GM12878 (cell line): Measurements from ENCODE around the gene BRF1.

Experiments
- CBFB ChIP-seq: IDR thresholded peaks from 2 replicates; pipeline ENCODE4 v1.6.1; 2016; ENCODE audit warnings: antibody characterized with exemption, low read depth
- CBX3 ChIP-seq: fragments of 200-600 bp; sonication (generic); IDR thresholded peaks from 2 replicates; pipeline ENCODE4 v1.6.1; 2016; ENCODE audit warnings: low read depth, borderline replicate concordance
- CTCF ChIP-seq, 3 experiments: IDR thresholded peaks in 2 of 3; conservative IDR thresholded peaks in 1 of 3; 2 replicates each; pipeline ENCODE4 v1.5.1; 2011; ENCODE audit warnings: low read depth in 3 of 3, low read length in 3 of 3, mild to moderate bottlenecking in 3 of 3, control low read depth in 2 of 3, moderate library complexity in 2 of 3, inconsistent platforms in 1 of 3, mixed read lengths in 1 of 3; ENCODE audit not compliant: control insufficient read depth in 2 of 3, insufficient read depth in 1 of 3; ENCODE audit errors: extremely low read depth in 1 of 3
- DPF2 ChIP-seq: fragments of 450-650 bp; IDR thresholded peaks from 2 replicates; pipeline ENCODE4 v1.6.1; 2017; ENCODE audit warnings: mild to moderate bottlenecking
- EZH2 ChIP-seq: IDR thresholded peaks from 2 replicates; pipeline ENCODE4 v1.6.1; 2012; ENCODE audit warnings: low read depth, mild to moderate bottlenecking, control low read depth, inconsistent platforms, low read length, borderline replicate concordance; ENCODE audit not compliant: control insufficient read depth
- FOXK2 ChIP-seq: fragments of 450-650 bp; IDR thresholded peaks from 2 replicates; pipeline ENCODE4 v1.6.1; 2017; ENCODE audit warnings: mild to moderate bottlenecking, moderate library complexity
- GATAD2B ChIP-seq: fragments of 450-650 bp; conservative IDR thresholded peaks from 2 replicates; pipeline ENCODE4 v1.6.1; 2017; ENCODE audit warnings: low read depth, mild to moderate bottlenecking, moderate library complexity
- NFYB ChIP-seq: IDR thresholded peaks from 2 replicates; pipeline ENCODE4 v1.6.1; 2011; ENCODE audit warnings: low read depth, mild to moderate bottlenecking, low read length, improper control_type of control experiment, moderate library complexity; ENCODE audit not compliant: insufficient read depth
- POLR2A ChIP-seq: IDR thresholded peaks from 2 replicates; pipeline ENCODE4 v1.6.1; 2011; ENCODE audit warnings: low read depth, mild to moderate bottlenecking, low read length
- RCOR1 ChIP-seq: conservative IDR thresholded peaks from 2 replicates; pipeline ENCODE4 v1.6.1; 2012; ENCODE audit warnings: low read depth, low read length, improper control_type of control experiment
- SMC3 ChIP-seq: IDR thresholded peaks from 2 replicates; pipeline ENCODE4 v1.6.1; 2011; ENCODE audit warnings: low read length, improper control_type of control experiment, borderline replicate concordance
- ZNF207 ChIP-seq: fragments of 450-650 bp; IDR thresholded peaks from 2 replicates; pipeline ENCODE4 v1.6.1; 2014; ENCODE audit warnings: antibody characterized with exemption, mild to moderate bottlenecking, borderline replicate concordance

GRCh38 chr14:105348945-105349699 is 48.3 kb upstream of the BRF1 start:
- no peak for TF ChIP-seq FOXK2
- no peak for TF ChIP-seq CTCF (IDR thresholded peaks at IDR 0.05 in 2 of 3, conservative IDR thresholded peaks at IDR 0.05 in 1 of 3; ENCODE audit: control insufficient read depth in 2 of 3, extremely low read depth in 1 of 3, insufficient read depth in 1 of 3, low read depth in 3 of 3, low read length in 3 of 3)
- TF ChIP-seq CBX3, result no peak
- TF ChIP-seq POLR2A, result no peak
- no peak for TF ChIP-seq EZH2
- TF ChIP-seq SMC3, result no peak
- TF ChIP-seq RCOR1, result no peak
- TF ChIP-seq GATAD2B, result no peak
- no peak for TF ChIP-seq CBFB
- no peak for TF ChIP-seq ZNF207
- no peak for TF ChIP-seq DPF2
- TF ChIP-seq NFYB, result no peak
